GM18951 (cell line): ENCODE results near the gene ABCB8.

Source experiments
- POLR2A ChIP-seq: IDR thresholded peaks from 4 replicates; pipeline ENCODE4 v1.6.1; 2011; ENCODE audit warnings: mild to moderate bottlenecking; ENCODE audit not compliant: insufficient read length, insufficient read depth; ENCODE audit errors: extremely low read depth
- in situ Hi-C: fragments of 300-500 bp; cut with MboI; formaldehyde crosslinking; loops from one replicate; pipeline ENCODE4 v1.12.0; 2022; ENCODE audit warnings: low sequenced_read_pairs, mixed read lengths, inconsistent platforms; ENCODE audit not compliant: unreplicated experiment

ABCB8 gene

GRCh38 chr7:151068069-151068773 is 40.0 kb downstream of the ABCB8 start:
- TF ChIP-seq POLR2A = no peak
- in situ Hi-C loops = no loop called here

- TF ChIP-seq POLR2A = no peak
- in situ Hi-C loops = no loop called here
These were observed 41.8 kb downstream of the ABCB8 start for GRCh38 chr7:151069841-151070573.

- in situ Hi-C loops = no loop called here
- TF ChIP-seq POLR2A = no peak
These were observed 42.3 kb downstream of the ABCB8 start for GRCh38 chr7:151070574-151070960.

GRCh38 chr7:151071032-151071866 is 43.0 kb downstream of the ABCB8 start:
- TF ChIP-seq POLR2A = no peak
- in situ Hi-C loops = no loop called here

- in situ Hi-C loops = no loop called here
- TF ChIP-seq POLR2A = no peak
These were observed 45.7 kb downstream of the ABCB8 start for GRCh38 chr7:151073990-151074389.

- TF ChIP-seq POLR2A = no peak
- in situ Hi-C loops = no loop called here
These were observed 46.8 kb downstream of the ABCB8 start for GRCh38 chr7:151074817-151075661.

GRCh38 chr7:151075662-151075971 is 47.4 kb downstream of the ABCB8 start:
- in situ Hi-C loops = no loop called here
- TF ChIP-seq POLR2A = no peak

GRCh38 chr7:151075978-151076426 is 47.8 kb downstream of the ABCB8 start:
- TF ChIP-seq POLR2A = peak; percentile 7
- in situ Hi-C loops = no loop called here

- no peak for TF ChIP-seq POLR2A
- in situ Hi-C loops = no loop called here
These were observed 48.8 kb downstream of the ABCB8 start for GRCh38 chr7:151076863-151077704.

GRCh38 chr7:151077705-151078232 is 49.5 kb downstream of the ABCB8 start:
- in situ Hi-C loops = no loop called here
- peak; percentile 12 for TF ChIP-seq POLR2A

GRCh38 chr7:151078233-151079040 is 50.2 kb downstream of the ABCB8 start:
- in situ Hi-C loops = no loop called here
- TF ChIP-seq POLR2A = no peak

GRCh38 chr7:151079199-151079910 is 51.1 kb downstream of the ABCB8 start:
- no peak for TF ChIP-seq POLR2A
- in situ Hi-C loops = no loop called here
